ENCODE measurements around the gene ZBTB11. TPM values are rescaled to one million over a fixed set of nuclear protein-coding genes. Genes with fewer than 3 reads are reported as not detected.

The ZBTB11 gene
- total RNA-seq (23.0 TPM), polyA plus RNA-seq (19.8 TPM)
- long read RNA-seq, donor 1, full-length matches to known transcripts, result 1 of 1 reads
- long read RNA-seq, donor 1, partial matches to known transcripts, result 0 of 1 reads
- long read RNA-seq, donor 1, other reads (novel, unspliced or antisense), result 0 of 1 reads
- long read RNA-seq, donor 2, full-length matches to known transcripts, result 11 of 11 reads
- long read RNA-seq, donor 2, partial matches to known transcripts, result 0 of 11 reads
- long read RNA-seq, donor 2, other reads (novel, unspliced or antisense), result 0 of 11 reads
- long read RNA-seq, donor 3, full-length matches to known transcripts, result 2 of 2 reads
- long read RNA-seq, donor 3, partial matches to known transcripts, result 0 of 2 reads
- long read RNA-seq, donor 3, other reads (novel, unspliced or antisense), result 0 of 2 reads
- long read RNA-seq, donor 4, partial matches to known transcripts, result 0 of 2 reads
- long read RNA-seq, donor 4, other reads (novel, unspliced or antisense), result 0 of 2 reads
- long read RNA-seq, donor 5, full-length matches to known transcripts, result 5 of 5 reads
- long read RNA-seq, donor 5, partial matches to known transcripts, result 0 of 5 reads
- long read RNA-seq, donor 5, other reads (novel, unspliced or antisense), result 0 of 5 reads
- long read RNA-seq, donor 6, full-length matches to known transcripts, result 5 of 5 reads
- long read RNA-seq, donor 6, partial matches to known transcripts, result 0 of 5 reads
- long read RNA-seq, donor 6, other reads (novel, unspliced or antisense), result 0 of 5 reads
- long read RNA-seq, donor 7, full-length matches to known transcripts, result 8 of 8 reads
- long read RNA-seq, donor 7, partial matches to known transcripts, result 0 of 8 reads
- long read RNA-seq, donor 7, other reads (novel, unspliced or antisense), result 0 of 8 reads
- long read RNA-seq, donor 8, result 0 reads
- long read RNA-seq, donor 9, full-length matches to known transcripts, result 3 of 3 reads
- long read RNA-seq, donor 9, partial matches to known transcripts, result 0 of 3 reads
- long read RNA-seq, donor 9, other reads (novel, unspliced or antisense), result 0 of 3 reads
- long read RNA-seq, donor 10, full-length matches to known transcripts, result 6 of 6 reads
- long read RNA-seq, donor 10, partial matches to known transcripts, result 0 of 6 reads
- long read RNA-seq, donor 10, other reads (novel, unspliced or antisense), result 0 of 6 reads

- H3K4me3 ChIP-seq (ENCODE audit: low read length in 2 of 2), result peak within 1 kb of the TSS; percentile 96 to 99
- H3K27me3 ChIP-seq (ENCODE audit: control insufficient read depth in 2 of 2, insufficient read depth in 1 of 2, low read length in 1 of 2), result no peaks in the 10 kb centered on the region
- under 1% methylated on average over 57 of the region's 57 CpGs for WGBS
- H3K27ac ChIP-seq (ENCODE audit: low read depth in 1 of 2, low read length in 1 of 2), result peak within 1 kb of the TSS; percentile 98 to 100
- peaks cover 19 to 24% of the 10 kb centered on the region in 2 donors for H3K36me3 ChIP-seq (ENCODE audit: control insufficient read depth in 2 of 2, insufficient read depth in 2 of 2, low read length in 1 of 2)
- DNase-seq (ENCODE audit: low read depth in 6 of 9, low spot score in 9 of 9), result peak; percentile 99 to 100 (median 100)
- H3K4me1 ChIP-seq (ENCODE audit: control insufficient read depth in 2 of 2, insufficient read depth in 2 of 2, low read length in 2 of 2), result peaks cover 6 to 14% of the 10 kb centered on the region in 2 donors
- H3K9me3 ChIP-seq (ENCODE audit: control insufficient read depth in 2 of 2, insufficient read depth in 1 of 2, low read length in 1 of 2), result no peaks in the 10 kb centered on the region
Observed at GRCh38 chr3:101676765-101677435, at the start of gene ZBTB11. ZBTB11 (minus strand) TSS chr3:101677132; CDS start chr3:101676914, 218 bp downstream.

- Histone ChIP-seq H3K4me1 (ENCODE audit: control insufficient read depth in 2 of 2, insufficient read depth in 2 of 2, low read length in 2 of 2) (peaks cover 13 to 22% of the 10 kb centered on the region in 2 donors), H3K27ac (ENCODE audit: low read depth in 1 of 2, low read length in 1 of 2) (no peak overlapping the region), H3K27me3 (ENCODE audit: control insufficient read depth in 2 of 2, insufficient read depth in 1 of 2, low read length in 1 of 2) (no peaks in the 10 kb centered on the region), H3K36me3 (ENCODE audit: control insufficient read depth in 2 of 2, insufficient read depth in 2 of 2, low read length in 1 of 2) (peaks cover 13 to 25% of the 10 kb centered on the region in 2 donors), H3K4me3 (ENCODE audit: low read length in 2 of 2) (peak overlapping the region; percentile 91 to 94), H3K9me3 (ENCODE audit: control insufficient read depth in 2 of 2, insufficient read depth in 1 of 2, low read length in 1 of 2) (no peaks in the 10 kb centered on the region)
- 60% methylated on average over 3 of the region's 3 CpGs for WGBS
- DNase-seq (ENCODE audit: low read depth in 6 of 9, low spot score in 9 of 9), result no peak
Observed at GRCh38 chr3:101725890-101726275, 49.0 kb upstream of the ZBTB11 start.

GRCh38 chr3:101725194-101725889 is 48.4 kb upstream of the ZBTB11 start:
- under 1% methylated on average over 21 of the region's 21 CpGs for WGBS
- Histone ChIP-seq H3K4me1 (ENCODE audit: control insufficient read depth in 2 of 2, insufficient read depth in 2 of 2, low read length in 2 of 2) (peaks cover 13 to 23% of the 10 kb centered on the region in 2 donors), H3K4me3 (ENCODE audit: low read length in 2 of 2) (peak overlapping the region; percentile 91 to 94), H3K36me3 (ENCODE audit: control insufficient read depth in 2 of 2, insufficient read depth in 2 of 2, low read length in 1 of 2) (peaks cover 13 to 23% of the 10 kb centered on the region in 2 donors), H3K27ac (ENCODE audit: low read depth in 1 of 2, low read length in 1 of 2) (peak overlapping the region; percentile 74), H3K27me3 (ENCODE audit: control insufficient read depth in 2 of 2, insufficient read depth in 1 of 2, low read length in 1 of 2) (no peaks in the 10 kb centered on the region), H3K9me3 (ENCODE audit: control insufficient read depth in 2 of 2, insufficient read depth in 1 of 2, low read length in 1 of 2) (no peaks in the 10 kb centered on the region)
- peak in 4 of 9 donors; percentile 18 to 39 (median 29) for DNase-seq (ENCODE audit: low read depth in 6 of 9, low spot score in 9 of 9)

- Histone ChIP-seq H3K27ac (ENCODE audit: low read depth in 1 of 2, low read length in 1 of 2) (peak within 1 kb of the TSS; percentile 74 to 78), H3K4me1 (ENCODE audit: control insufficient read depth in 2 of 2, insufficient read depth in 2 of 2, low read length in 2 of 2) (peaks cover 13 to 24% of the 10 kb centered on the region in 2 donors), H3K9me3 (ENCODE audit: control insufficient read depth in 2 of 2, insufficient read depth in 1 of 2, low read length in 1 of 2) (no peaks in the 10 kb centered on the region), H3K27me3 (ENCODE audit: control insufficient read depth in 2 of 2, insufficient read depth in 1 of 2, low read length in 1 of 2) (no peaks in the 10 kb centered on the region), H3K4me3 (ENCODE audit: low read length in 2 of 2) (peak within 1 kb of the TSS; percentile 91 to 94), H3K36me3 (ENCODE audit: control insufficient read depth in 2 of 2, insufficient read depth in 2 of 2, low read length in 1 of 2) (peaks cover 8 to 21% of the 10 kb centered on the region in 2 donors)
- DNase-seq (ENCODE audit: low read depth in 6 of 9, low spot score in 9 of 9), result peak; percentile 81 to 97 (median 89)
- WGBS, result under 1% methylated on average over 49 of the region's 49 CpGs
Observed at GRCh38 chr3:101724329-101725193, 47.6 kb upstream of the ZBTB11 start, which contains the start of gene CEP97. CEP97 (plus strand) TSS chr3:101724614; CDS start chr3:101724677, 63 bp downstream.

GRCh38 chr3:101722394-101723173 is 45.7 kb upstream of the ZBTB11 start:
- peak in 7 of 9 donors; percentile 42 to 85 (median 67) for DNase-seq (ENCODE audit: low read depth in 6 of 9, low spot score in 9 of 9)
- no peaks in the 10 kb centered on the region for H3K27me3 ChIP-seq (ENCODE audit: control insufficient read depth in 2 of 2, insufficient read depth in 1 of 2, low read length in 1 of 2)
- no peaks in the 10 kb centered on the region for H3K9me3 ChIP-seq (ENCODE audit: control insufficient read depth in 2 of 2, insufficient read depth in 1 of 2, low read length in 1 of 2)
- H3K4me3 ChIP-seq (ENCODE audit: low read length in 2 of 2), result peak overlapping the region in 1 of 2 donors; percentile 7
- peaks cover 0 to 3% of the 10 kb centered on the region in 2 donors for H3K36me3 ChIP-seq (ENCODE audit: control insufficient read depth in 2 of 2, insufficient read depth in 2 of 2, low read length in 1 of 2)
- H3K4me1 ChIP-seq (ENCODE audit: control insufficient read depth in 2 of 2, insufficient read depth in 2 of 2, low read length in 2 of 2), result peaks cover 13 to 24% of the 10 kb centered on the region in 2 donors
- peak overlapping the region; percentile 88 to 98 for H3K27ac ChIP-seq (ENCODE audit: low read depth in 1 of 2, low read length in 1 of 2)
- 78% methylated on average over 7 of the region's 7 CpGs for WGBS

GRCh38 chr3:101720851-101721840 is 44.2 kb upstream of the ZBTB11 start:
- Histone ChIP-seq H3K27me3 (ENCODE audit: control insufficient read depth in 2 of 2, insufficient read depth in 1 of 2, low read length in 1 of 2) (no peaks in the 10 kb centered on the region), H3K36me3 (ENCODE audit: control insufficient read depth in 2 of 2, insufficient read depth in 2 of 2, low read length in 1 of 2) (no peaks in the 10 kb centered on the region), H3K9me3 (ENCODE audit: control insufficient read depth in 2 of 2, insufficient read depth in 1 of 2, low read length in 1 of 2) (no peaks in the 10 kb centered on the region), H3K27ac (ENCODE audit: low read depth in 1 of 2, low read length in 1 of 2) (peak overlapping the region; percentile 79 to 98), H3K4me1 (ENCODE audit: control insufficient read depth in 2 of 2, insufficient read depth in 2 of 2, low read length in 2 of 2) (peaks cover 13 to 24% of the 10 kb centered on the region in 2 donors), H3K4me3 (ENCODE audit: low read length in 2 of 2) (no peak overlapping the region)
- 86% methylated on average over 10 of the region's 10 CpGs for WGBS
- peak in 1 of 9 donors; percentile 24 for DNase-seq (ENCODE audit: low read depth in 6 of 9, low spot score in 9 of 9)
